Endothelial cell of umbilical vein (primary cell): ENCODE measurements around the gene KREMEN1. TPM values are rescaled to one million over a fixed set of nuclear protein-coding genes. Genes with fewer than 3 reads are reported as not detected.

Experiments
- BruUV-seq: library from RNA; stranded (reverse); fragments of 400-500 nt; replicated peaks from 2 replicates; lab custom pipeline; 2021; lab: Mats Ljungman, UMichigan
- CTCF ChIA-PET: fragments of 300-600, 350-600 bp; sonication (Branson Sonifier 250); formaldehyde crosslinking; loops from one replicate; lab custom pipeline; 2021; ENCODE audit warnings: antibody characterized with exemption, inconsistent platforms; lab: Charles Lee
- POLR2A ChIA-PET: fragments of 300-600, 350-600 bp; sonication (Branson Sonifier 250); formaldehyde crosslinking; loops from one replicate; lab custom pipeline; 2021; ENCODE audit warnings: antibody characterized with exemption, inconsistent platforms; lab: Charles Lee
- DNase-seq: peaks from one replicate; pipeline ENCODE4 v3.0.0-alpha.2; 2011; ENCODE audit warnings: low read depth, low spot score
- FAIRE-seq: peaks from 2 replicates; lab custom pipeline; 2011; peaks lifted over from hg19 to GRCh38; lab: Jason Lieb, UNC
- H2AFZ ChIP-seq: 2 replicates; pipeline ENCODE4 v1.6.0; 2012; ENCODE audit warnings: low read depth, low read length, control low read depth, inconsistent platforms
- H3K27ac ChIP-seq: 2 replicates; pipeline ENCODE4 v1.5.1; 2011; ENCODE audit warnings: low read depth, mild to moderate bottlenecking, control low read depth, low read length, moderate library complexity; ENCODE audit not compliant: insufficient read depth
- H3K27me3 ChIP-seq, 2 experiments: 2 replicates each; pipeline versions ENCODE4 v1.6.0 to v1.6.1; 2011; ENCODE audit warnings: low read length in 2 of 2, mixed read lengths in 1 of 2; ENCODE audit not compliant: control insufficient read depth in 2 of 2, insufficient read depth in 2 of 2
- H3K36me3 ChIP-seq, 2 experiments: 2 replicates in 1 of 2; 3 replicates in 1 of 2; pipeline ENCODE4 v1.5.1; 2011; ENCODE audit warnings: low read length in 2 of 2, mild to moderate bottlenecking in 1 of 2, moderate library complexity in 1 of 2; ENCODE audit not compliant: control insufficient read depth in 2 of 2, insufficient read depth in 2 of 2; ENCODE audit errors: extremely low read depth in 1 of 2
- H3K4me1 ChIP-seq: 3 replicates; pipeline ENCODE4 v1.5.1; 2011; ENCODE audit warnings: mild to moderate bottlenecking, low read length; ENCODE audit not compliant: control insufficient read depth, insufficient read depth; ENCODE audit errors: extremely low read depth
- H3K4me2 ChIP-seq: 2 replicates; pipeline ENCODE4 v1.6.1; 2011; ENCODE audit warnings: low read length, control low read depth, mixed read lengths; ENCODE audit not compliant: insufficient read depth
- H3K4me3 ChIP-seq, 3 experiments: fragments of 200-600 bp in 1 of 3; sonication (generic), shearing (Covaris generic) in 1 of 3; replicated peaks in 1 of 3; 2 replicates each; pipeline ENCODE4 v1.5.1; 2011 to 2016; ENCODE audit warnings: control low read depth in 3 of 3, low read length in 3 of 3, mild to moderate bottlenecking in 2 of 3, inconsistent platforms in 1 of 3, low read depth in 1 of 3, moderate library complexity in 1 of 3; ENCODE audit not compliant: insufficient read depth in 1 of 3
- H3K79me2 ChIP-seq: 2 replicates; pipeline ENCODE4 v1.6.0; 2012; ENCODE audit warnings: low read length, inconsistent platforms; ENCODE audit not compliant: control insufficient read depth, insufficient read depth
- H3K9ac ChIP-seq: replicated peaks from 2 replicates; pipeline ENCODE3; 2011; ENCODE audit warnings: low read length, control low read depth; ENCODE audit not compliant: insufficient read depth; ENCODE audit errors: extremely low read depth
- H3K9me1 ChIP-seq: replicated peaks from 3 replicates; pipeline ENCODE4 v1.6.0; 2011; ENCODE audit warnings: mild to moderate bottlenecking, low read length; ENCODE audit not compliant: control insufficient read depth, insufficient read depth; ENCODE audit errors: extremely low read depth
- H3K9me3 ChIP-seq: replicated peaks from 2 replicates; pipeline ENCODE4 v1.5.1; 2012; ENCODE audit warnings: low read length, inconsistent platforms; ENCODE audit not compliant: control insufficient read depth, insufficient read depth
- H4K20me1 ChIP-seq: replicated peaks from 2 replicates; pipeline ENCODE3; 2011; ENCODE audit warnings: mild to moderate bottlenecking, low read length; ENCODE audit not compliant: control insufficient read depth, insufficient read depth; ENCODE audit errors: extremely low read depth
- CTCF ChIP-seq, 2 donors: IDR thresholded peaks; 1 replicate in 1 of 2; 2 replicates in 1 of 2; pipeline ENCODE4 v1.5.1; 2011; ENCODE audit warnings: low read length in 2 of 2, mild to moderate bottlenecking in 2 of 2, moderate library complexity in 2 of 2, control low read depth in 1 of 2, inconsistent platforms in 1 of 2, low read depth in 1 of 2; ENCODE audit not compliant: insufficient read depth in 1 of 2; ENCODE audit errors: extremely low read depth in 1 of 2
- EZH2 ChIP-seq: IDR thresholded peaks from 2 replicates; pipeline ENCODE4 v1.6.1; 2012; ENCODE audit warnings: borderline replicate concordance, low read depth, mild to moderate bottlenecking, moderate library complexity, low read length, inconsistent platforms; ENCODE audit not compliant: severe bottlenecking
- FOS ChIP-seq: IDR thresholded peaks from 2 replicates; pipeline ENCODE4 v1.6.1; 2011; ENCODE audit warnings: mild to moderate bottlenecking, low read length, moderate library complexity, borderline replicate concordance; ENCODE audit not compliant: insufficient read depth
- GATA2 ChIP-seq: IDR thresholded peaks from 2 replicates; pipeline ENCODE4 v1.7.0; 2011; ENCODE audit warnings: low read depth, mild to moderate bottlenecking, moderate library complexity, mixed read lengths, low read length; ENCODE audit not compliant: insufficient read length, insufficient read depth
- JUN ChIP-seq: IDR thresholded peaks from 2 replicates; pipeline ENCODE4 v1.6.1; 2011; ENCODE audit warnings: borderline replicate concordance, low read depth; ENCODE audit not compliant: insufficient read length, insufficient read depth
- MYC ChIP-seq: IDR thresholded peaks from one replicate; pipeline ENCODE4 v1.6.1; 2011; ENCODE audit warnings: mild to moderate bottlenecking, low read depth, low read length
- POLR2A ChIP-seq: IDR thresholded peaks from 2 replicates; pipeline ENCODE4 v1.6.1; 2012; ENCODE audit warnings: low read depth, mild to moderate bottlenecking, control low read depth, low read length
- POLR2AphosphoS5 ChIP-seq: IDR thresholded peaks from 2 replicates; pipeline ENCODE4 v1.6.1; 2012; ENCODE audit warnings: low read depth, mild to moderate bottlenecking, control low read depth, low read length, moderate library complexity; ENCODE audit not compliant: insufficient read depth
- dilution Hi-C: fragments of 300-500 bp; cut with MboI; formaldehyde crosslinking; loops from one replicate; pipeline ENCODE4 v1.15.0; 2019; ENCODE audit warnings: low sequenced_read_pairs; ENCODE audit not compliant: extremely low pct_ligation_motif_present
- intact Hi-C: fragments of 100-400 bp; cut with micrococcal nuclease; formaldehyde crosslinking; loops from one replicate; pipeline ENCODE4 v1.10.0; 2022
- polyA plus RNA-seq, 4 experiments: library from polyadenylated mRNA; depleted of rRNA in 3 of 4; stranded (reverse) in 3 of 4; unstranded in 1 of 4; fragments of >200 nt; gene quantifications; 2 replicates each; pipeline versions ENCODE4 v1.2.1 to v1.2.3, GENCODE V29; 2011 to 2012; ENCODE audit warnings: missing spikeins in 1 of 4
- total RNA-seq: library from RNA; stranded (reverse); gene quantifications from 2 replicates; pipeline ENCODE4 v1.2.3, GENCODE V29; 2021
- TF ChIP-seq, protein P1 (sequence below): IDR thresholded peaks from 2 replicates; pipeline ENCODE4 v1.6.1; 2011; ENCODE audit not compliant: insufficient read depth, insufficient read length

KREMEN1 gene
- total and polyA plus RNA-seq, 2 donors (not counting 3 experiments of a cell fraction or from before 2014, with no cell fraction given), result 0.58 to 1.1 TPM

DNA sequence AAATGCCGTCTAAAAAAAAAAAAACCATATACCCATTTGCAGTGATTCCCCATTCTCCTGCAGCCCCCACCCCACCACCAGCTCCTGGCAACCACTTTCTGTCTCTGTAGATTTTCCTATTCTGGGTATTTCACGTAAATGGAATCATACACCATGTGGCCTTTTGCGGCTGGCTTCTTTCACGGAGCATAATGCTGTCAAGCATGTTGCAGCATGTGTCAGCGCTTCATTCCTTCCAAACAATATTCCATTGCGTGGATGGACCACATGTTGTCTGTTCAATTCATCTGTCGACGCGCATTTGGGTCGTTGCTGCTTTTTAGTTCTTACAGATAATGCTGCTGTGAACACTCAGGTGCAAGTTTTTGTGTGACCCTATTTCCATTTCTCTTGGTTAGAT lies 118.1 kb downstream of the KREMEN1 start:
- Histone ChIP-seq H3K36me3 (no peaks in the 10 kb centered on the region), H3K9ac (no peak overlapping the region), H2AFZ (no peak overlapping the region), H3K27me3 (peaks cover 0 to 4% of the 10 kb centered on the region in 2 experiments), H3K4me2 (no peak overlapping the region), H3K4me1 (no peaks in the 10 kb centered on the region), H3K9me1 (no peaks in the 10 kb centered on the region), H4K20me1 (no peaks in the 10 kb centered on the region), H3K79me2 (no peaks in the 10 kb centered on the region), H3K27ac (no peak overlapping the region), H3K4me3 (no peak overlapping the region), H3K9me3 (no peaks in the 10 kb centered on the region)
- FAIRE-seq (no peak), DNase-seq (no peak)
- BruUV-seq, result no TSS peak
- ChIA-PET CTCF (interaction anchor here (2.3 kb wide), 1 partner anchor 11 kb away, joined by 5 read pairs; no protein-coding TSS in a partner anchor), POLR2A (no interaction called here)
- TF ChIP-seq, protein P1, sequence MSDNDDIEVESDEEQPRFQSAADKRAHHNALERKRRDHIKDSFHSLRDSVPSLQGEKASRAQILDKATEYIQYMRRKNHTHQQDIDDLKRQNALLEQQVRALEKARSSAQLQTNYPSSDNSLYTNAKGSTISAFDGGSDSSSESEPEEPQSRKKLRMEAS, result no peak
- TF ChIP-seq JUN (no peak), POLR2AphosphoS5 (no peak), GATA2 (no peak), POLR2A (no peak), CTCF (IDR thresholded peaks at IDR 0.05; ENCODE audit: extremely low read depth in 1 of 2, insufficient read depth in 1 of 2, low read depth in 1 of 2, low read length in 2 of 2) (no peak), MYC (no peak), FOS (no peak), EZH2 (no peak)
- dilution Hi-C loops (no loop called here), intact Hi-C loops (no loop called here)
